ENCODE results near the gene TMEM131.

GRCh38 chr2:97774425-97774824 is 221.3 kb downstream of the TMEM131 start:
- peak in 1 of 6 experiments; percentile 11 for TF ChIP-seq CTCF (IDR thresholded peaks at IDR 0.05)
- no peak for TF ChIP-seq POLR2A (IDR thresholded peaks at IDR 0.05)

Data from upper lobe of left lung (tissue), 4 donors.